ENCODE measurements around the gene SLC47A1.
"Not testable (repeated sequence)": the region's sequence is repeated elsewhere in the genome, so short reads cannot be mapped to it uniquely, and the experiment has no call there.

The SLC47A1 gene

DNA sequence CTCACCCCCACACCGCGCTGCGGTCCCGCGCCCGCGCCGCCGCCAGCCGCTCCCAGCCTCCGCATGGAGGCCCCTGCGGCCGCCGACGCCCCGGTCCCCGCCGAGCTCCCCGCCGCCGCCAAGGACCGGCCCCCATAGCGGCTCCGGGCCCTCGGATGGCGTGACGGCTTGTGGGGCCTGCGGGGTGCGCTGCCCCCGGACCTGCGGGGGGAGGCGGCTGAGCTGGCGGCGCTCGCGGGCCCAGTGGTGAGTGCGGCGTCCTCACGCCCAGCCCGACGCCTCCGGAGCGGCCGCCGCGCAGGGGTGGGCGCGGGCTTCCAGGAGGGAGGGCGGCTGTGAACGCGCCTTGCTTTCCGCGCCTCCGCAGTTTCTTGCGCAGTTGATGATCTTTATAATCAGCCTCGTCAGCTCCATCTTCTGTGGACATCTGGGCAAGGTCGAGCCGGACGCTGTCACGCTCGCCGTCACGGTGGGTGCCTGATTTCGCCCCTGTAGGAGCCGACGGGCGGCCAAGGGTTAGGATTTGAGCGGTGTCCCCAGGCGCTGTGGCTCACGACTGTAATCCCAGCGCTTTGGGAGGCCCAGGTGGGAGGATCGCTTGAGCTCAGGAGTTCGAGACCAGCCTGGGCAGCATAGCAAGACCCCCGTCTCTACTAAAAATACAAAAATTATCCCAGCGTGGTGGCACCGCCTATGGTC lies 46.4 kb downstream of the SLC47A1 start:
- no peaks in the 10 kb centered on the region for H3K9me3 ChIP-seq (ENCODE audit: insufficient read depth, low read length)
- no peak overlapping the region for H2AFZ ChIP-seq (ENCODE audit: low read depth, low read length)
- no peak overlapping the region for H3K4me3 ChIP-seq (ENCODE audit: low read length)
- no peaks in the 10 kb centered on the region for H3K79me2 ChIP-seq (ENCODE audit: low read length)
- H3K27ac ChIP-seq (ENCODE audit: low read length), result no peak overlapping the region
- no peak for TF ChIP-seq EZH2phosphoT487 (IDR thresholded peaks at IDR 0.05; ENCODE audit: low read depth)
- no peak for TF ChIP-seq CTCF (IDR thresholded peaks at IDR 0.05; ENCODE audit: low read depth, low read length)
- H3K9ac ChIP-seq (ENCODE audit: low read length), result no peak overlapping the region
- H3K4me2 ChIP-seq (ENCODE audit: low read length), result no peak overlapping the region
- H3K27me3 ChIP-seq (ENCODE audit: low read depth, low read length), result no peaks in the 10 kb centered on the region
- no peaks in the 10 kb centered on the region for H3K36me3 ChIP-seq (replicated peaks; ENCODE audit: low read depth, low read length)
- no peaks in the 10 kb centered on the region for H3K4me1 ChIP-seq (ENCODE audit: low read length)
- H4K20me1 ChIP-seq (ENCODE audit: insufficient read depth, low read length), result no peaks in the 10 kb centered on the region

DNA sequence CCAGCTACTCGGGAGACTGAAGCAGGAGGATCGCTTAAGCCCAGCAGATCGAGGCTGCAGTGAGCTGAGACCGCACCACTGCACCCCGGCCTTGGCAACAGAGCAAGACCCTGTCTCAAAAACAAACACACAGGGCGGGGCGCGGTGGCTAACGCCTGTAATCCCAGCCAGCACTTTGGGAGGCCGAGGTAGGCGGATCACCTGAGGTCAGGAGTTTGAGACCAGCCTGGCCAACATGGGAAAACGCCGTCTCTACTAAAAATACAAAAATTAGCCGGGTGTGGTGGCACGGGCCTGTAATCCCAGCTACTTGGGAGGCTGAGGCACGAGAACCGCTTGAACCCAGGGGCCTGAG lies 46.9 kb downstream of the SLC47A1 start:
- not testable (repeated sequence) for H3K79me2 ChIP-seq (ENCODE audit: low read length)

GRCh38 chr17:19582152-19582551 lies 48.5 kb downstream of the SLC47A1 start:
- not testable (repeated sequence) for H3K4me1 ChIP-seq (ENCODE audit: low read length); H3K4me2 ChIP-seq (ENCODE audit: low read length); H2AFZ ChIP-seq (ENCODE audit: low read depth, low read length); H3K27me3 ChIP-seq (ENCODE audit: low read depth, low read length); H3K9ac ChIP-seq (ENCODE audit: low read length); H3K4me3 ChIP-seq (ENCODE audit: low read length); H3K36me3 ChIP-seq (replicated peaks; ENCODE audit: low read depth, low read length); H3K27ac ChIP-seq (ENCODE audit: low read length); H4K20me1 ChIP-seq (ENCODE audit: insufficient read depth, low read length); H3K79me2 ChIP-seq (ENCODE audit: low read length); H3K9me3 ChIP-seq (ENCODE audit: insufficient read depth, low read length)

More for the DNA sequence above, 46.9 kb downstream of the SLC47A1 start:
- not testable (repeated sequence) for H4K20me1 ChIP-seq (ENCODE audit: insufficient read depth, low read length); H3K9ac ChIP-seq (ENCODE audit: low read length); H3K36me3 ChIP-seq (replicated peaks; ENCODE audit: low read depth, low read length); H3K9me3 ChIP-seq (ENCODE audit: insufficient read depth, low read length); H3K4me3 ChIP-seq (ENCODE audit: low read length); H3K4me2 ChIP-seq (ENCODE audit: low read length); H3K27ac ChIP-seq (ENCODE audit: low read length); H3K4me1 ChIP-seq (ENCODE audit: low read length); H2AFZ ChIP-seq (ENCODE audit: low read depth, low read length); H3K27me3 ChIP-seq (ENCODE audit: low read depth, low read length)

- H4K20me1 ChIP-seq (ENCODE audit: insufficient read depth, low read length), result no peaks in the 10 kb centered on the region
- no peaks in the 10 kb centered on the region for H3K36me3 ChIP-seq (replicated peaks; ENCODE audit: low read depth, low read length)
- H3K4me2 ChIP-seq (ENCODE audit: low read length), result no peak overlapping the region
- no peak overlapping the region for H3K9ac ChIP-seq (ENCODE audit: low read length)
- H3K27ac ChIP-seq (ENCODE audit: low read length), result no peak overlapping the region
- no peak overlapping the region for H2AFZ ChIP-seq (ENCODE audit: low read depth, low read length)
- no peak overlapping the region for H3K4me3 ChIP-seq (ENCODE audit: low read length)
- no peaks in the 10 kb centered on the region for H3K4me1 ChIP-seq (ENCODE audit: low read length)
- H3K79me2 ChIP-seq (ENCODE audit: low read length), result no peaks in the 10 kb centered on the region
- no peaks in the 10 kb centered on the region for H3K9me3 ChIP-seq (ENCODE audit: insufficient read depth, low read length)
- H3K27me3 ChIP-seq (ENCODE audit: low read depth, low read length), result no peaks in the 10 kb centered on the region
- TF ChIP-seq CTCF (IDR thresholded peaks at IDR 0.05; ENCODE audit: low read depth, low read length) (no peak), EZH2phosphoT487 (IDR thresholded peaks at IDR 0.05; ENCODE audit: low read depth) (no peak)
Measured at GRCh38 chr17:19583871-19584270, 50.2 kb downstream of the SLC47A1 start.

DNA sequence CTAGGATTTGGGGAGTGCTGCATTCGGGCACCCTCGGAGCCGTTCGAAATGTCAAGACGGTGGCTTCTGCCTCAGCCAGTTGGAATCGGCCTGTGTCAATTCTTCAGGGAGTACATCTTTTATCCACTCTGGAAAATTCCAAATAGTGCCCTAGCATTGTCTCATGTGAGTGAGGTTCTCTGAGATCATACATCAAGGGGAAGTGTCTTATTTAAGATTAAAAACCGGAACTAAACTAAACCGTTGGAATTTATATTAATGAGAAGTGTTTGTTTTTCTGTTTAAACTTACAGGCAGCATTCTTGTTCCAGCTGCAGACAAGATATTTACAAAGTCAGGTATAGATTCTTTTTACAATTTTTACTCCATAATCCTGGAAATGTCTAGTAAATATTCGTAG lies 56.8 kb downstream of the SLC47A1 start:
- Histone ChIP-seq H3K27ac (ENCODE audit: low read length) (no peak overlapping the region), H4K20me1 (ENCODE audit: insufficient read depth, low read length) (no peaks in the 10 kb centered on the region), H3K79me2 (ENCODE audit: low read length) (no peaks in the 10 kb centered on the region), H3K4me3 (ENCODE audit: low read length) (no peak overlapping the region), H2AFZ (ENCODE audit: low read depth, low read length) (no peak overlapping the region), H3K27me3 (ENCODE audit: low read depth, low read length) (no peaks in the 10 kb centered on the region), H3K4me2 (ENCODE audit: low read length) (no peak overlapping the region), H3K36me3 (replicated peaks; ENCODE audit: low read depth, low read length) (no peaks in the 10 kb centered on the region), H3K4me1 (ENCODE audit: low read length) (no peaks in the 10 kb centered on the region), H3K9me3 (ENCODE audit: insufficient read depth, low read length) (no peaks in the 10 kb centered on the region), H3K9ac (ENCODE audit: low read length) (no peak overlapping the region)
- TF ChIP-seq EZH2phosphoT487 (IDR thresholded peaks at IDR 0.05; ENCODE audit: low read depth), result no peak
- TF ChIP-seq CTCF (IDR thresholded peaks at IDR 0.05; ENCODE audit: low read depth, low read length), result no peak
